ENCODE measurements around the gene TRPM5.

Gene TRPM5

DNA sequence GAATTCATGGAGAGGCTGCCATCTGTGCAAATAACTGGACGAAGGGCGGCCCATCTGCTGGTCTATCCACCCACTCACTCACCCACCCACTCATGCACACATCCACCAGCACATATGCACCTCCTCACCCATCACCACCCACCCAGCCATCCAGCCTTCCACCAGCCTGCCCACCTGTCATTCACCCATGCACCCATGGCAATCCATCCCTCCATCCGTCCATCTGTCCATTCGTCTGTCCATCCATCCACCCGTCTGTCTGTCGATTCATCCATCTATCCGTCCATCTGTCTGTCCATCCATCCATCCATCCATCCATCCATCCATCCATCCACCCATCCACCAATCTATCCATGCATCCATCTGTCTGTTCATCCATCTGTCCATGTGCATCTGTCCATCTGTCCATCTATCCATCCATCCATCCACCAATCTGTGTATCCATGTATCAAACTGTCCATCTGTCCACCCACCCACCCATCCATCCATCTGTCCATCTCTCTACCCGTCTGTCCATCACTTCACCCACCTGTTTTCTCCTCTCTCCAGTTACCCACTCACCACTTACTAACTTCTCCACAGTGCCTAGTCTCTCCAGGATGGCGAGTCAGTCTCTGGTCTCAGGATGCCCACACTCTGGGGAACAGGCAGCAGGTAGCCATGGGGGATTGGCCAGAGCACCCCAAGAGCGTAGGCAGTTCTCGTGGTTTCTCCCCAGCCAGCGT lies 8.9 kb downstream of the TRPM5 start:
- H3K4me3 ChIP-seq (ENCODE audit: low read length) = no peak overlapping the region
- WGBS (ENCODE audit: insufficient coverage, insufficient read length) = no CpG with 5 or more reads among the region's 12 CpGs
- no peaks in the 10 kb centered on the region for H3K4me1 ChIP-seq (ENCODE audit: control insufficient read depth, insufficient read depth, low read length)
- no peaks in the 10 kb centered on the region for H3K9me3 ChIP-seq (ENCODE audit: control insufficient read depth, insufficient read depth, low read length)
- H3K36me3 ChIP-seq (ENCODE audit: control insufficient read depth, insufficient read depth, low read length) = no peaks in the 10 kb centered on the region; the same call in 1 of the 2 replicates
- DNase-seq (ENCODE audit: low read depth, low spot score) = no peak
- H3K27me3 ChIP-seq (ENCODE audit: control insufficient read depth, insufficient read depth, low read length) = no peaks in the 10 kb centered on the region; the same call in 1 of the 2 replicates
- no peak overlapping the region for H3K27ac ChIP-seq (ENCODE audit: low read length)

- no peak for DNase-seq (ENCODE audit: low read depth, low spot score)
- no CpG with 5 or more reads among the region's 11 CpGs for WGBS (ENCODE audit: insufficient coverage, insufficient read length)
- no peaks in the 10 kb centered on the region for H3K9me3 ChIP-seq (ENCODE audit: control insufficient read depth, insufficient read depth, low read length)
- H3K4me1 ChIP-seq (ENCODE audit: control insufficient read depth, insufficient read depth, low read length) = no peaks in the 10 kb centered on the region
- no peak overlapping the region for H3K27ac ChIP-seq (ENCODE audit: low read length)
- no peaks in the 10 kb centered on the region; the same call in 1 of the 2 replicates for H3K27me3 ChIP-seq (ENCODE audit: control insufficient read depth, insufficient read depth, low read length)
- no peaks in the 10 kb centered on the region; the same call in 1 of the 2 replicates for H3K36me3 ChIP-seq (ENCODE audit: control insufficient read depth, insufficient read depth, low read length)
- H3K4me3 ChIP-seq (ENCODE audit: low read length) = no peak overlapping the region
These were observed 9.6 kb downstream of the TRPM5 start for GRCh38 chr11:2434506-2435255.

GRCh38 chr11:2434008-2434407 lies 10.3 kb downstream of the TRPM5 start:
- Histone ChIP-seq H3K36me3 (ENCODE audit: control insufficient read depth, insufficient read depth, low read length) (no peaks in the 10 kb centered on the region; the same call in 1 of the 2 replicates), H3K9me3 (ENCODE audit: control insufficient read depth, insufficient read depth, low read length) (no peaks in the 10 kb centered on the region), H3K27me3 (ENCODE audit: control insufficient read depth, insufficient read depth, low read length) (no peaks in the 10 kb centered on the region; the same call in 1 of the 2 replicates), H3K4me3 (ENCODE audit: low read length) (no peak overlapping the region), H3K4me1 (ENCODE audit: control insufficient read depth, insufficient read depth, low read length) (no peaks in the 10 kb centered on the region), H3K27ac (ENCODE audit: low read length) (no peak overlapping the region)
- no CpG with 5 or more reads among the region's 8 CpGs for whole genome bisulfite sequencing (ENCODE audit: insufficient coverage, insufficient read length)
- DNase-seq (ENCODE audit: low read depth, low spot score) = no peak

- DNase-seq (ENCODE audit: low read depth, low spot score) = no peak
- Histone ChIP-seq H3K27me3 (ENCODE audit: control insufficient read depth, insufficient read depth, low read length) (no peaks in the 10 kb centered on the region; the same call in 1 of the 2 replicates), H3K36me3 (ENCODE audit: control insufficient read depth, insufficient read depth, low read length) (no peaks in the 10 kb centered on the region; the same call in 1 of the 2 replicates), H3K27ac (ENCODE audit: low read length) (no peak overlapping the region), H3K9me3 (ENCODE audit: control insufficient read depth, insufficient read depth, low read length) (no peaks in the 10 kb centered on the region), H3K4me1 (ENCODE audit: control insufficient read depth, insufficient read depth, low read length) (no peaks in the 10 kb centered on the region), H3K4me3 (ENCODE audit: low read length) (no peak overlapping the region)
- WGBS (ENCODE audit: insufficient coverage, insufficient read length) = no CpG with 5 or more reads among the region's 22 CpGs
These were observed 11.0 kb downstream of the TRPM5 start for GRCh38 chr11:2433106-2433925.

- no CpG with 5 or more reads among the region's 13 CpGs for WGBS (ENCODE audit: insufficient coverage, insufficient read length)
- no peak for DNase-seq (ENCODE audit: low read depth, low spot score)
- H3K4me3 ChIP-seq (ENCODE audit: low read length) = no peak overlapping the region
These were observed 11.7 kb downstream of the TRPM5 start for GRCh38 chr11:2432628-2433071.

GRCh38 chr11:2432171-2432621 lies 12.1 kb downstream of the TRPM5 start:
- Histone ChIP-seq H3K4me1 (ENCODE audit: control insufficient read depth, insufficient read depth, low read length) (no peaks in the 10 kb centered on the region), H3K27ac (ENCODE audit: low read length) (no peak overlapping the region), H3K27me3 (ENCODE audit: control insufficient read depth, insufficient read depth, low read length) (no peaks in the 10 kb centered on the region; the same call in 1 of the 2 replicates), H3K4me3 (ENCODE audit: low read length) (no peak overlapping the region), H3K9me3 (ENCODE audit: control insufficient read depth, insufficient read depth, low read length) (no peaks in the 10 kb centered on the region), H3K36me3 (ENCODE audit: control insufficient read depth, insufficient read depth, low read length) (no peaks in the 10 kb centered on the region; the same call in 1 of the 2 replicates)
- DNase-seq (ENCODE audit: low read depth, low spot score) = no peak
- no CpG with 5 or more reads among the region's 15 CpGs for WGBS (ENCODE audit: insufficient coverage, insufficient read length)

More at GRCh38 chr11:2432628-2433071, 11.7 kb downstream of the TRPM5 start:
- no peaks in the 10 kb centered on the region for H3K4me1 ChIP-seq (ENCODE audit: control insufficient read depth, insufficient read depth, low read length)
- H3K36me3 ChIP-seq (ENCODE audit: control insufficient read depth, insufficient read depth, low read length) = no peaks in the 10 kb centered on the region; the same call in 1 of the 2 replicates
- H3K27ac ChIP-seq (ENCODE audit: low read length) = no peak overlapping the region
- H3K9me3 ChIP-seq (ENCODE audit: control insufficient read depth, insufficient read depth, low read length) = no peaks in the 10 kb centered on the region
- no peaks in the 10 kb centered on the region; the same call in 1 of the 2 replicates for H3K27me3 ChIP-seq (ENCODE audit: control insufficient read depth, insufficient read depth, low read length)

- Histone ChIP-seq H3K27me3 (ENCODE audit: control insufficient read depth, insufficient read depth, low read length) (no peaks in the 10 kb centered on the region), H3K36me3 (ENCODE audit: control insufficient read depth, insufficient read depth, low read length) (no peaks in the 10 kb centered on the region; the same call in 1 of the 2 replicates), H3K9me3 (ENCODE audit: control insufficient read depth, insufficient read depth, low read length) (no peaks in the 10 kb centered on the region), H3K4me1 (ENCODE audit: control insufficient read depth, insufficient read depth, low read length) (no peaks in the 10 kb centered on the region), H3K27ac (ENCODE audit: low read length) (no peak overlapping the region), H3K4me3 (ENCODE audit: low read length) (no peak overlapping the region)
- DNase-seq (ENCODE audit: low read depth, low spot score) = no peak
- WGBS (ENCODE audit: insufficient coverage, insufficient read length) = no CpG with 5 or more reads among the region's 1 CpG
These were observed 12.9 kb downstream of the TRPM5 start for GRCh38 chr11:2431395-2431794.

GRCh38 chr11:2428322-2428795 lies 16.0 kb downstream of the TRPM5 start:
- H3K9me3 ChIP-seq (ENCODE audit: control insufficient read depth, insufficient read depth, low read length) = no peaks in the 10 kb centered on the region
- H3K4me3 ChIP-seq (ENCODE audit: low read length) = no peak overlapping the region
- H3K27ac ChIP-seq (ENCODE audit: low read length) = no peak overlapping the region
- no peaks in the 10 kb centered on the region for H3K4me1 ChIP-seq (ENCODE audit: control insufficient read depth, insufficient read depth, low read length)
- H3K27me3 ChIP-seq (ENCODE audit: control insufficient read depth, insufficient read depth, low read length) = no peaks in the 10 kb centered on the region
- no peak for DNase-seq (ENCODE audit: low read depth, low spot score)
- H3K36me3 ChIP-seq (ENCODE audit: control insufficient read depth, insufficient read depth, low read length) = no peaks in the 10 kb centered on the region; the same call in 1 of the 2 replicates
- WGBS (ENCODE audit: insufficient coverage, insufficient read length) = 100% methylated on average over 2 of the region's 8 CpGs

DNA sequence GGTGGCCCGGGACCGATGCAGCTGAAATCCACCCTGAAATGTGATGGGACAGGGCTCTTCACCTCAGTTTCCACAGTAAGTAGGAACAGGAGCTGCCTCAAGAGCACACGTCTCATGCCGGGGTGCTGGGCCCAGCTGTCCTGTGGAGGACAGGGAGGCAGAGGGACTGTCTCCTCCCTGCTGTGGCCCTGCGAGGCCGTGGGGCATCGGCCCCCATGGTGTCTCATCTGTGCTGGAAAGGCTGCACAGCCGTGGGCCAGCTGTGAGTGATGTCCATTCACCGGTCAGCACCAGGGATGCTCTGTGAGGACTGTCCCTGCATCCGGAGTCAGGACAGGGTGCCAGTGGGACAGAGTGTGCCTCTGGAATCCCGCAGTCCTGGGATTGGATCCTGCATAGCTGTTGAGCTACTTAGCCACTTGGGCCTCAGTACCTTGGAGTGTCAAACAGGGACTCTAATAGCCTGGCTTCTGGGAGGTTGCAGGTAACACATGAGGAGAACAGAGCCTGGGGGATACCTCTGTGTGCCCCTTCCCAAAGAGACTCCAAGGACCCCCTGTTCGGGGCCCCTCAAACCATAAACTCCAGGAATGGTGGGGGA lies 16.5 kb downstream of the TRPM5 start:
- no peak overlapping the region for H3K27ac ChIP-seq (ENCODE audit: low read length)
- no peaks in the 10 kb centered on the region for H3K27me3 ChIP-seq (ENCODE audit: control insufficient read depth, insufficient read depth, low read length)
- DNase-seq (ENCODE audit: low read depth, low spot score) = no peak
- no peaks in the 10 kb centered on the region for H3K9me3 ChIP-seq (ENCODE audit: control insufficient read depth, insufficient read depth, low read length)
- H3K4me3 ChIP-seq (ENCODE audit: low read length) = no peak overlapping the region
- H3K36me3 ChIP-seq (ENCODE audit: control insufficient read depth, insufficient read depth, low read length) = no peaks in the 10 kb centered on the region; the same call in 1 of the 2 replicates
- no CpG with 5 or more reads among the region's 12 CpGs for whole genome bisulfite sequencing (ENCODE audit: insufficient coverage, insufficient read length)
- no peaks in the 10 kb centered on the region for H3K4me1 ChIP-seq (ENCODE audit: control insufficient read depth, insufficient read depth, low read length)
